CD4-positive, alpha-beta T cell treated with Interleukin-10 for 1 hour (primary cell): ENCODE measurements around the gene TEAD3.

Experiments
- DNase-seq: peaks from one replicate; pipeline ENCODE4 v3.0.0-alpha.2; 2020

The TEAD3 gene

DNA sequence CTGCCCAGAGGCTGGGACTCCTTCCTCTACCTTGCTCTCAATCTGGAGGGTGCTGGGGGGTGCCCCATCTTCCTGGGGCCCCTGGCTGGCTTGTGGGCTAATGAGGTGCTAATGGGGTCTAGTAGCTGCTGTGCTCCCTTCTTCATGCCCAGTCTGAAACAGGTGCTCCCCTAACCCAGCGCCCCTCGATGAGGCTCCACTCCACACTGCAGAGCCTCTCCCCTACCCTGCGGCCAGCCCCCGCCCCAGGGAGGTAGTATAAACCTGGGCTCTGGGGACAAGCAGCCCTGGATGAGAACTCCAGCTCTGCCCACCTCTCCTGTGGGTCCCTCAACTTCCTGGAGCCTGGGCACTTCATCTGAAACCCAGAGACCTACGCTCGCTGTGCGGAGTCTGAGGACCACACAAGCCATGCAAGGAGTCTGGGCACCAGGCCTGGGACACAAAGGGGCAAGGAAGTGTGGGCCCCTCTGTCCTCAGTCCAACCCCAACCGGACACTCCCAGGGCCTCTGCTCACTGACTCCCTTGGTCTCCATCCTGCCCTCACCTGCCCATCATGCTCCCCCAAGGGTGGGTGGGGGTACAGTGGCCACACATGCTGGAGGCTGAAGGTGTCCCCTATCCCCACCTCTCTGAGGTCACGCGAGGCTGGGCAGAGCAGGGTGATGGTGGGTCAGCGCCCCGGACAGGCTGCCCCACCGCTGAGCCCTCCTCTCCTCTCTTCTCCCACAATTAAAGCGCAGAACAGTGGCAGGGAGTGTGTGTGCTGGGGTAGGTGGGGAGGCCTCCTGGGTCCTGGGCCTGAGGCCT, 22.5 kb downstream of the TEAD3 start:
- no peak for DNase-seq

DNA sequence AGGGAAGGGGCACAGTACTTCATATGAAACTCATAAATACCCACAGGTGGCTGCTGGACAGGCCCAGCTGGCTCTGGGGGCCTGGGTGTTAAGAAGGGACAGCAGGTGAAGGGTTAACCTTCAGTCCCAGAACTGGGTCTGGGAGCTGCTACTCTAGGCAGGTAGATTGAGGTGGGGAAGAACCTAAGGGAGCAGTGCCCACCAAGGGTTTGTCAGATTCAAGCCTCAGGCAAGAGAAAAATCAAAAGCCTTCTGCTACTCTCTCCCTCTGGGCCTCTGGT, 23.1 kb downstream of the TEAD3 start:
- DNase-seq: no peak

DNA sequence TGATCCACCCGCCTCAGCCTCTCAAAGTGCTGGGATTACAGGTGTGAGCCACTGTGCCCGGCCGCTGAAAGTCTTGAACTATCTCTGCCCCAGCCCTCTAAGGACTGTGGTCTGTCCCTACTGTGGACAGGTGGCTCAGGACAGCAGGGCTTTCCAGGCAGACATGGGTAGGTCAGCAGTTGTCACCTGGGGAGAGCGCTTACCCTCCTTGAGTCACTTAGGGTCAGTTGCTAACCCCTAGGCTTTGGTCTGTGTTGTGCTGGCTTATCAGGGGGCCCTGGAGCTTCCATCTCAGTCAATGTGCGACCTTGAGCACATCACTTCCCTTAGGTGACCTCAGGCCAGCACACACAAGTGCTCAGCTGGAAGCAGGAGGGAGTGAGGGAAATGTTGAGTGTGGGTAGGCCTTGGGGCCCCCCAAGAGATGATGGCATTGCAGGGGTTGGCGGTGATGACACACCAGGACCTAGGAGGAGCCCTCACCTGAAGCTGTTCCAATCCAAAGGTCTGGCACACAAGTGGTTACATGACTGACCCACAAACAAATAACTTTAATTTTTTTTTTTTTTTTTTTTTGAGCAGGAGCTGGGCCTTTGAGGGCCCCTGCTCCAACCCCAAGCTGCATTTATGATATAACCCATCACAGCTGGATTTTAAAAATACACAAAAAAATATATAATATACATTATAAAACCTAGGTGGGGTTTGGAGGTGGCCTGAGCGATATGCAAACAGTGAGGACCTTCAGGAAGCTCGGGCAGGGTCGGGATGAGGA, 23.6 kb downstream of the TEAD3 start:
- DNase-seq: no peak

DNA sequence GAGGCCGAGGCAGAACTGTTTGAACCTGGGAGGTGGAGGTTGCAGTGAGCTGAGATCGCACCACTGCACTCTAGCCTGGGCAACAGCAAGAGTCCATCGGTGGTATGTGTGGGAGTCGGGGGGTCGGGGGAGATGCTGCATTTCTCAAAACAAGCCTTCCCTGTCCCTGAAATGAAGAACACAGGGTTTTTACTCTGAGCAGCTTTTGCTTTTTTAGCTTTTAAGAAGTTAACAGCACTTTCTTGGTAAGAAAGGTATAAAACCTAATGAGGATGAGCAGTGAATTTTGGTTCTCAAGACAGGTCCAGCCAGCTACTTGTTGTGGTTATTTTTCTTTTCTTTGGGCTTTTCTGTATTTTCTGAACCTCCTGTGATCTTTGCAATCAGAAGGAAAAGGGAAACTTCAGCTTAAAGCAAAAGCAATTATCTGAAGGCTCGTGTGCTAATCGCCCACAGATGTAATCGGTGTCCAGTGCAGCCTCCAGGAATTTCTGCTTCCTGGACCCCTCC, 25.0 kb downstream of the TEAD3 start:
- no peak for DNase-seq

DNA sequence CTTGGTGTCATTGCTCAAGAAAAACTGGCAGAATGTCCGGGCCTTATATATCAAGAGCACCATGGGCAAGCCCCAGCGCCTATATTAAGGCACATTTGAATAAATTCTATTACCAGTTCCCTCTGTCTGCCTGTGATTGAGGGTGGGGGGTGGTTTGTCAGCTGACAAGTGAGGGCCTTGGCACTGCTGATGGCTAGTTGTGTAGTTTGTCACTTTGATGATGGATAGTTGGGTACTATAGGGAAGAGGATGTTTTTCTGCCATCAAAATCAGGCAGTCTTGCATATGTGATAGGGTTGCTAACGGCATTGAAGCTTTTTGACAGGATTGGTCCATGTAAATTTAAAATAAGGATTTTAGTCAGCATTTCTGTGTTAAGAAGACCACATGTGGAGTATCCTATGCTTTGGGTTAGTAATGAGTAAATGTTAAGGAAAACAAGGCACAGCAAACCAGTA, 26.2 kb downstream of the TEAD3 start:
- no peak for DNase-seq

DNA sequence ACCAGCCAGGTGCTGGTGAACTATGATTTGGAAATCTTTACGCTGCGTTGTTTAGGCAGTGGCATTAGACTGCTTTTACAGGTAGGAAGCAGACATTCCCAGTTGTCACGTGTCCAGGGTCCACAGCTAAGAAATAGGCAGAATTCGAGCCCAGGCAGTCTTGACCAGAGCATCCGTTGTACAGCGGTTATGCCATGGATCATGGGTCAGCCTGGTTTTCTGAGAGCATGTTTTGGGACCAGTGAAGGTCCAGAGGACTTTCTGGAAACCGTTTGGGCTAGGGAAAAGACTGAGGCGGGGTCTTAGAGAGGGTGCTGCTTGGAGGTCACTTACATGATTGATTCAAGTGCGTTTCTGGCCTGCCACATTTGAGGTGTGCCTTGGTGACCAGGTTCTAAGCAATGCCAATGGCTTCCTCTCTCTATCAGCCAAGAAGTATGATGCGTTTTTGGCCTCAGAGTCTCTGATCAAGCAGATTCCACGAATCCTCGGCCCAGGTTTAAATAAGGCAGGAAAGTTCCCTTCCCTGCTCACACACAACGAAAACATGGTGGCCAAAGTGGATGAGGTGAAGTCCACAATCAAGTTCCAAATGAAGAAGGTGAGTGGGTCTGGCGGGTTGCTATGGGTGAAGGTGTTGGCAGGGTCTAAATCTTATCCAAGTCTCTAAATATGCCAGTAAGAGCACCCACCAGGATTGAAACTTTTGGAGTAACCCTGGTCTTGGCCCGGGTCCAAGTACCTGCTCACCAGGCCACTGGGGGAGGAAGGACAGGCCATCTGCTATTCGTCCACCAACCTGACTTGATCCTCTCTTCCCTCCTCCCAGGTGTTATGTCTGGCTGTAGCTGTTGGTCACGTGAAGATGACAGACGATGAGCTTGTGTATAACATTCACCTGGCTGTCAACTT, 26.9 kb downstream of the TEAD3 start:
- peak; percentile 30 for DNase-seq

DNA sequence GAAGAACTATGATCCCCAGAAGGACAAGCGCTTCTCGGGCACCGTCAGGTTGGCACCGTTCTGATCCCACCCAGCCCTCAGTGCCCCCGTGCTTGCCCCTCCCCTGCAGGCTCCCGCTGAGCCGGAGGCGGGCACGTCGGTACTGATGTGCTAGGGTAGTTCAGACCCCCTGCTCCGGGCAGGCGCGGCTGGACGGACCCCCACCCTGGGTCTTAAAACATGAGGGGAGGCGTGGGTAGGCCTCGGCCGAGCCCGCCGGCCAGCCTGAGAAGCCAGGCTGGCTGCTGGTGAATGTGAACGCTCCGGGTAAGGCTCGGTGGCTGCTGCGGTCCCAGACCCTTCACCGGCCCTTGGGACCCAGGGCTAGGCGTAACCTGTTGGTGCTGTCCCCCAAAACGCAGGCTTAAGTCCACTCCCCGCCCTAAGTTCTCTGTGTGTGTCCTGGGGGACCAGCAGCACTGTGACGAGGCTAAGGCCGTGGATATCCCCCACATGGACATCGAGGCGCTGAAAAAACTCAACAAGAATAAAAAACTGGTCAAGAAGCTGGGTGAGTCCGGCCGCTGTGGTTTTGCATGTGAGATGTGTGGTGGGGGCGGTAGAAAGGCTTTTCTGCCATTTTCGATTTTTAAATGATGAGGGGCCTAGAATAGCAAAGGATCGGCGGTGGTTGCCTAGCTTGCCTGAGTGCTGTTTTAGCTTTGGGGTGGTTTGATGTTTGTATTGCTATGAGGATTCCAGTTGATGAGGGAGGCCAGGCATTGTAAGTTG, 27.7 kb downstream of the TEAD3 start:
- peak; percentile 32 for DNase-seq

DNA sequence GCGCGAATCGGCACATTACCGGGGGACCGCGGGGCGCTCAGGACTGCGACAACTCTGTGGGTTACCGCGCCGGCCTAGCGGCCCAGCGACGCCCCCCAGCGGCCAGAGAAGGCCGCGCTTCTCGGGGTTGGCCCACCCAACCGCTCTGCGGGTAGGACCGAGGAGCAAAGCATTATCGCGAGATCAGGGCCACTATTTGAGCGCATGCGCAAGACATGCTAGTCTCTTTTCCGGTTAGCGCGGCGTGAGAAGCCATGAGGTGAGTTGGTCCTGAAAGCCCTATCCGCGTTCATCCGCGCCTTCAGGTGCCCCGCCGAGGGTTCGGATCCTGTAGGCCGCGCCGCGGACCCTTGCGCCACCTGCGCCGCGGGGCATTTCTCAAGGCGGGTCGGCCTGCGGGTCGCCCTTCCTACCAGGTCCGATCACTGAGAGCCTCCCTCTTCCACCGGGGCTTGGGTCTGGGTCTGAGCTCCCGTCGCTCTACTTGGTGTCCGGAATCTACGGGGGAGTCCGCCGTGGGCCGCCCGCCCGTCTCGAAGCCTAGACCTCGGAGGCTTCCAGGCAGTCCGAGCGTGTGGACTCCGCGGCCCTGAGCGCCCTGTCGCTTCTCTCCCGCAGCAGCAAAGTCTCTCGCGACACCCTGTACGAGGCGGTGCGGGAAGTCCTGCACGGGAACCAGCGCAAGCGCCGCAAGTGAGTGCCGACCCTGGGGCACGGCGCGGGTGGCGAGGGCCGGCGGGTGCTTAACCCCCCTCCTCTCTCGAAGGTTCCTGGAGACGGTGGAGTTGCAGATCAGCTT, 28.5 kb downstream of the TEAD3 start, which contains the start of gene RPL10A:
Gene RPL10A, plus strand, starts transcription at position 221 of the 799 bp plus-strand sequence. Its CDS starts 34 bp downstream, at position 255.
- peak; percentile 98 for DNase-seq

DNA sequence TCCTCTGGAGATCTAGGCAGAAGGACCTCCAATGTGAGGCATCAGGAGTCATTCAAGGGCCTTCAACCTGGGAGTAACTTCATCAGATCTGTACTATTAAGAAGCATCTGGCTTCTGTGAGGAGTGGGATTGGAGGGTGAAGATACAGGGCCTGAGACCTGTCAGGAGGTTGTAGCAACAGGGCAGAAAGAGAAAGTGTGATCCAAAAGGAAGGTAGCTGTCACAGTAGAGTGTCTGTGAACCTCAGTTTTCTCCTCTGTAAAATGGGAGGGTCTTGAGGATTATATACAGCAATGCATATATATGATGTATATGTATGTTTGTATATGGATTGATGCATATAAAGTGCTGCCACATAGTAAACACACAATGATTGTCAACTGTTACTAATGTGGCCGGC, 31.2 kb downstream of the TEAD3 start:
- no peak for DNase-seq

DNA sequence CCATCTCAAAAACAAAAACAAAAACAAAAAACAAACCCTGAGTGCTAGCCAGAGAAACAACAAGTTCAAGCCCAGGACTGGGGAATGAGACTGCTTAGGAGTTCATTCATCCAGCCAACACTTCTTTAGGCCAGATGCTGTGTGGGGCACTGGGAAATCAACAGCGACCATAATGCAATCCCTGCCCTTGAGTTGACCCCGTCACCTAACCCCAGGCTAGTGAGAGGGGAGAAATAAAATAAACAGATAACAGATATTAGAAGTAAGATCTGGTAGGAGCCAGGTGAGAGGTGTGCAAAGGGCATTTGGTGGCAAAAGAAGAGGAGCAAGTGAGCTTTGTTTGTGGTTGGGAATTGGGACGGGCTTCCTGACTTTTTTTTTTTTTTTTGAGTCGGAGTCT, 33.6 kb downstream of the TEAD3 start:
- no peak for DNase-seq

DNA sequence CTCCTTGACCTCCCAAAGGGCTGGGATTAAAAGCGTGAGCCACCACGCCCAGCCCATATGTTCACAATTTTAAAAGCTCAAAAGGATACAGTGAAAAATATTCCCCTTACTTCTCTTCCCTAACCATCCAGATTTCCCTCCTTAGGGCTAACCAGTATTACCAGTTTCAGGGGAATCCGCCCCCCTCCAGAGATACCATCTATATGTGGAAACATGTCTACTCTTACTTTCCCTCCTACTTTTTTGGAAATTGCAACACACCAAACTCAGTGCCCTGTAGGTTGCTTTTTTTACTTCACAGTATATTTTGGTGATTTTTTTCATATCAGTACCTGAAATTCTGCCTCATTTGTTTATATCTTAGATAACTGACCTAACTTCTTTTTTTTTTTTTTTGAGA, 35.6 kb downstream of the TEAD3 start:
- DNase-seq: no peak

DNA sequence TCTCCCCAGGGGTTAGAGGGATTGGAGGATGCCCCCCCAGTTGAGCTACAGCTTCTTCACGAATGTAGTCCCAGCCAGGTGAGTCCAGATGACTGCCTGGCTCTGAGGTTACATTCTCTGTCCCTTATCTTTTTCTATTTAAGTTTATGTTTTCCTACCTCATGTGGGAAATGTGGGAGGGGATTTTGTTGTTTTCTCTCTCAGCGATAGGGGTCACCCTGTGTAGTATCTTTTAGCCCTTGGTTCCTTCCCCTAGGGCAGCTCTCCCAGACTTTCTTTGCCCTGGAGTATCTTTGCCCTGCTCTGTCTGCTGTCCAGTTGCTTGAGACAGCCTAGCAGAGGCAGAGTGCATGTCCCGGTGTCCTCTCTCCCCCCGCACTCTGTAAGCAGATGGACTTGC, 39.0 kb downstream of the TEAD3 start:
- no peak for DNase-seq

DNA sequence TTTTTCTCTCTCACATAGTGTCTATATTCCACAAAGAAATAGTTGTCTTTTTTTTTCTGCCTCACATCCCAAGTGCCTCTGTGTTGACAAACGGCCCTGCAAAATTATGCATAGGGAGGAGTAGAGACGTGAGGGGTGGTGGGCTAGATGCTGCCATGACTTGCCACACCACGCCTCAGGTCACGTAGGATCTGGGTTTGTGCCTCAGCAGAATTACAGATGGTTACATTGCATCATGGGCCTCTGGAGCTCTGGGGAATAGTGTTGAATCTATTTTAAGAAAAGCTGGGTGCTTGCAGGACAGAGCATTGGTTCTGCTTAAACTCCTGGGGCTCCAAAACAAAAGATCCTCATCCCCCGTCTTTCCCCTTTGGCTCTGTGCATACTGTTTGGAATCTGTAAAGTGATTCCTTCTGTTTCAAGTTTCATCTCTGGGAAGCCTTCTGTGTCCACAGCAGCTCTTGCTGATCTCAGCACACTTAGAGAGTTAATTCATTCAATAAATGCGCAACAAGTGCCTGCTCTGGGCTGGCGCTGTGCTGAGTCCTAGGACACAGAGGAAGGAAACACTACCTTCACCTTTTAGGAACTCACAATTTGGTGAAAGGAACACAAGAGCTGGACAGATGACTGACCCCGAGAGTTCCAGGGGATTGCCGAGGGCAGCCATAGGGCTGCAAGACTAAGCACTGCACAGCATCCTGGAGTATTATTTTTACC, 42.3 kb downstream of the TEAD3 start:
- DNase-seq: no peak

DNA sequence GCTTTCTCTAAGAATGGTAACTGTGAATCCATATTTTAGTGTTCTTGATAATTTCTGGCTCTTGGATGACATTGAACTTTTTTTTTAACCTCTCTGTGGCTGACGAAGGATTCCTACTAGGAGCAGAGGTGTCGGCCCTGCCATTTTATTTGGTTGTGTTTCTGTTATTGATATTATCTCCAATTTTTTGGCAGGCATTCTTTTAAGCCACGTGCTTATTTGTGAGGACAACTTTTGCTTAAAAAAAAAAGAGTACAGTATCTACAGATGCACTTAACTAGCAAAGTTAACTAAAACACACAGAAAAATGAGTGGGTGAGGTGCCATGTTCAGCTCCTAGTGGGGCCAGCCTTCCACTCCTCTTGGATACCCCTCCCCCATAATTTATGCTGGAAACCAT, 43.6 kb downstream of the TEAD3 start:
- DNase-seq: no peak

DNA sequence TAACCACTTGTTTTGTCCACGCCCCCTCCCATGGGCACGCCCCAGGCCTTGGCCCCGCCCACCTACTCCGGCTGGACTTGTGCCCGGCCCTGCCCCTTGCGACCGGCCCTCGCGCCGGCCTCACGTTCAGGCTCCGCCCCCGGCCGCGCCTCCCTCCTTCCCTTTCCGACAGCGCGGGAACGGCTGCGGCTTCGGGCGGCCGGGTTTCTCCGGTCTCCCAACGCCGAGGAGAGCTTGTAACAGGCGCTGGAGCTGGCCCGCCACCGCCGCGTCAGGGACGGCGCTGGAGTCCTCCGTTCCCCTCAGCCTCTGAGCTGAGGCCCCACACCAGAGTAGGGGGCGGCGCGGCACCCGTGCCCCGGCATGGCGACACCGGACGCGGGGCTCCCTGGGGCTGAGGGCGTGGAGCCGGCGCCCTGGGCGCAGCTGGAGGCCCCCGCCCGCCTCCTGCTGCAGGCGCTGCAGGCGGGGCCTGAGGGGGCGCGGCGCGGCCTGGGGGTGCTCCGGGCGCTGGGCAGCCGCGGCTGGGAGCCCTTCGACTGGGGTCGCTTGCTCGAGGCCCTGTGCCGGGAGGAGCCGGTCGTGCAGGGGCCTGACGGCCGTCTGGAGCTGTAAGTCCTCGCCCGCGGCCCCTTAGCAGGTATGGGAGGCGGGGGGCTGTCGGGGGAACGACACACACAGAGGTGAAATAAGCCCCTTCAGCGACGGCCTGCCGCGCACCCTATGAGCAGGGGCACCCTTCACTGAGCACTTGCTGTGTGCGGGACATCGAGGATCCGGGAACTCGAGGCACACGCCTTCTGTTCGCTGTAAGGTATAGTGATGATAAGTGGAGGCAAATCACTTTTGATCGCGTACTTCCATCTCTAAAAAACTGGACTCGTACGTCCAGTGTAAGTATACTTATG, 44.4 kb downstream of the TEAD3 start, which contains the start of gene FANCE:
Gene FANCE, plus strand, starts transcription at position 156 of the 908 bp plus-strand sequence. Its CDS starts 208 bp downstream, at position 364.
- DNase-seq: peak; percentile 94

DNA sequence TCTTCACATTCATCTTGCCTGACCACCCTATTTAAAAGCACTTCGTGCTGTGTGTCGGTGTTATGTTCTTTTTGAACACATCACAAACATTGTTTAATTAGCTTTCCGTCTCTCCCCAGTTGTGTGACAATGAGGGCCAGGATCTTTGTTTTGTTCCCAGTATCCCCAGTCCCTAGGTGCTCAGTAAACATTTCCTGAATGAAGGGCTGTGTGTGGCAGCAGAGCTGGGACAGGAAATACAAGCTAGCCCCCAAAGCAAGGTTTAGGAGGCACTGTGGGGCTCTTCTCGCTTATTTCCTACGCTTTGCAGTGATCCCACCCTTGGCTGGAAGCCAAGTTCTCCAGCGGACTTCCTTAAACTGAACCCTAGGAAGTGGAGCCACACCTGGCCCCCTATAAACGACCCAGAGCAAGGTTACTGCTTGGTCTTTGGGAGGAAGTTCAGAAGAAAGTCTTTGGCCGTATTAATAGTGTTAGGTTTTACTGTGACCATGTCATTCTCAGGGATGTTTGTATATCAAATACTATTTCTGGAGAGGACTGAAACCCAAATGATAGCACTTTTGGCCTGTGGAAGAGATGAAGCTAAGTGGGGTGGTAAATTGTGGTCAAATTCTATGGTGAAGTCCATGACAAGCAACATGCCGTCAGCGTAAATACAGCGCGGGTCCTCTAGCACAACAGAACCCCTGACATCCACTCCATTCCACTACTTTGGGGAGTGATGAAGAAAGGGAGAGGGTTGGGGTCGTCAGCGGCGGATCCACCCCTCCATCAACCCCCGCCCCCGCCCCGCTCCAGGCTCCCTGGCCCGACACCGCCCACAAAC, 45.3 kb downstream of the TEAD3 start:
- DNase-seq: no peak

DNA sequence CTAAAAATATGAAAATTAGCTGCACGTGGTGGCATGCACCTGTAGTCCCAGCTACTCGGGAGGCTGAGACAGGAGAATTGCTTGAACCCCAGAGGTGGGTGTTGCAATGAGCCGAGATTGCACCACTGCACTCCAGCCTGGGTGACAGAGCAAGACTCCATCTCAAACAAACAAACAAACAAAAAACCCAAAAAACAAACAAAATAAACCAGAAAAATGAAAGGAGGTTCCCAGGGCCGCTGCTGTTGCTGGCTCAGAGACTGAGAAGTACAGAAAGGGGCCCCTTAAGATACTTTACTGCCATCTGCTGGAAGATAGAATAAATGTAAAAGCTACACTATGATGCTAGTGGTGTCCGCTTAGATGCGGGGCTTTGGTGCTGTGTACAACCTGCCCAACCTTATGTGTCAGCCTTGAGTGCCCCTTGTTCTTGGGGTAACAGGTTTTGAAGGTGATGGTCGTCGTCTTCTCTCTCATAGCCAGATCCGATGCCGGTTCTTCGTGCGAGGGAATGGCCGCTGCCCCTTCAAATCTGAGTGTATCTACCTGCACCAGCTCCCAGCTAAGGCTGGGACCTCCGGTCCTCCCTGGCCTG, 47.5 kb downstream of the TEAD3 start:
- peak; percentile 80 for DNase-seq

DNA sequence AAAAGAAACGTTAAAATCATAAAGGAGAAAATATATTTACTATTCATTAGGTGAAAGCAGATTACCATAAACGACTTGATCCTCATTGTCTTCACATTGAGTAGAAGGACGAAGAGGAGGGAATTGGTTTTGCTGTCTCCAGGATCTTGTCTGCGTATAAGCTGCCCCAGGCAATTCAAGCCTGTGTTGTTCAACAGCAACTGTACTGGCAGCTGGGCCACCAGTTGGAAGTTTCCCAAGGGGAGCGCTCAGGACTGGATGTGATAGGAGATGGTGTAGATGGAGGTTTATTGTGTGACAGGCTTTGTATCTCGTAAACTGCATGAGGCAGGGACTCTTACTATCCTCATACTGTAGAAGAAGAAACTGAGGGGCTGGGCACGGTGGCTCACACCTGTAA, 48.7 kb downstream of the TEAD3 start:
- no peak for DNase-seq
